ENCODE results near the gene SPRR2B.

Gene SPRR2B

DNA sequence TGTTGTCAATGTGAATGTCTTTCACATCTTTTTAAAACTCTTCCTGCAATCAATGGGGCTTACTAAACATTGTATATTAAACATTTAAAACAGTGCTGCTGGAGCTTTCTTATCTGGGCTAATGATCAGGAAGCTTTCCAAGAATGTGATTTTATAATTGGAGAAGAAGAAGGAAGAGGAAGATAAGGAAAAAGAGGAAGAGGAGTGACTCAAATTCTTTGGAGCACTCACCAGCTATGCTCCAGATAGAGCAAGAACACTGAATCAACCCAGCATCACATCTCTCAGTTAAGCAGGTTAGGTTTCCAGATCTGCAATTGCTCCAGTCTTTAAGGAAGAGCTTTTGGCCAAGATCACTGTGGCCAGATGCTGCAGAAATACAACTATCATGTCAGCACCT, 24.4 kb upstream of the SPRR2B start:
- DNase-seq (ENCODE audit: low read depth), result no peak

DNA sequence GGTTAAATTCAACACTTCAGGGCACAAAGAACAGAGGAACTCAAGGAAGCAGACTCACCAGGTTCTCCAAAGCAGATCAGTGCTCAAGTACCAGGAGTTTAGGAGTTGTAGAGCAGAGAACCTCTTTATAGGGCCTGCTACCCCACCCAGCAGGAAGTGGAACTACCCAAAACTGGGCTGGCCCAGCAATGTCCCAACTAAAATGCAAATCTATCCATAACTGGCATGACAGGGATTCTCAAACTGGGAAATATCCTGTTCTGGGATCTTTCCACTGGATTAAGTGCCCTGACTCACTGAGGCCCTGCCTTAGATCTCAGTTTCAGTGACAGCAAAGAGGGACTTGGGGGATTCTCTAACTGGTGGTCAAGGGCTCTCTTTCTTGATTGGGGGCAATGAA, 23.0 kb upstream of the SPRR2B start, which contains the start of gene SPRR2E:
Gene SPRR2E, minus strand, starts transcription at position 101 of the 400 bp plus-strand sequence. CDS start 775 bp downstream, outside the sequence.
- H3K4me3 ChIP-seq (ENCODE audit: low read depth, low read length), result no peak within 1 kb of the TSS

More for the DNA sequence above, 24.4 kb upstream of the SPRR2B start:
- no peak overlapping the region for H3K4me3 ChIP-seq (ENCODE audit: low read depth, low read length)
- TF ChIP-seq, protein P1, sequence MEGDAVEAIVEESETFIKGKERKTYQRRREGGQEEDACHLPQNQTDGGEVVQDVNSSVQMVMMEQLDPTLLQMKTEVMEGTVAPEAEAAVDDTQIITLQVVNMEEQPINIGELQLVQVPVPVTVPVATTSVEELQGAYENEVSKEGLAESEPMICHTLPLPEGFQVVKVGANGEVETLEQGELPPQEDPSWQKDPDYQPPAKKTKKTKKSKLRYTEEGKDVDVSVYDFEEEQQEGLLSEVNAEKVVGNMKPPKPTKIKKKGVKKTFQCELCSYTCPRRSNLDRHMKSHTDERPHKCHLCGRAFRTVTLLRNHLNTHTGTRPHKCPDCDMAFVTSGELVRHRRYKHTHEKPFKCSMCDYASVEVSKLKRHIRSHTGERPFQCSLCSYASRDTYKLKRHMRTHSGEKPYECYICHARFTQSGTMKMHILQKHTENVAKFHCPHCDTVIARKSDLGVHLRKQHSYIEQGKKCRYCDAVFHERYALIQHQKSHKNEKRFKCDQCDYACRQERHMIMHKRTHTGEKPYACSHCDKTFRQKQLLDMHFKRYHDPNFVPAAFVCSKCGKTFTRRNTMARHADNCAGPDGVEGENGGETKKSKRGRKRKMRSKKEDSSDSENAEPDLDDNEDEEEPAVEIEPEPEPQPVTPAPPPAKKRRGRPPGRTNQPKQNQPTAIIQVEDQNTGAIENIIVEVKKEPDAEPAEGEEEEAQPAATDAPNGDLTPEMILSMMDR (IDR thresholded peaks at IDR 0.05; ENCODE audit: insufficient read depth, low read depth, low read length, missing control alignments), result no peak

DNA sequence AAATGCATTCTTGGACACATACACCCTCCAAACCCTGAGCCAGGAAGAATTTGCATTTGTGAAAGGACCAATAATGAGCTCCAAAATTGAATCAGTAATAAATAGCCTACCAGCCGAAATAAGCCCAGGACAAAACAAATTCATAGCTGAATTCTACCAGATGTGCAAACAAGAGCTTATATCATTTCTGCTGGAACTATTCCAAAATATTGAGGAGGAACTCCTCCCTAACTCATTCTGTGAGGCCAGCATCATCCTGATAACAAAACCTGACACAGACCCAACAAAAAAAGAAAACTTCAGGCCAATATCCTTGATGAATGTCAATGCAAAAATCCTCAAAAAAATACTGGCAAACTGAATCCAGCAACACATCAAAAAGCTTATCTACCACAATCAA, 16.2 kb upstream of the SPRR2B start:
- no peak overlapping the region for H3K4me3 ChIP-seq (ENCODE audit: low read depth, low read length)
- TF ChIP-seq, protein P1 (IDR thresholded peaks at IDR 0.05; ENCODE audit: insufficient read depth, low read depth, low read length, missing control alignments), result no peak
- DNase-seq (ENCODE audit: low read depth), result no peak

More for the DNA sequence above, 23.0 kb upstream of the SPRR2B start, which contains the start of gene SPRR2E:
- no peak for DNase-seq (ENCODE audit: low read depth)
- TF ChIP-seq, protein P1 (IDR thresholded peaks at IDR 0.05; ENCODE audit: insufficient read depth, low read depth, low read length, missing control alignments), result no peak

DNA sequence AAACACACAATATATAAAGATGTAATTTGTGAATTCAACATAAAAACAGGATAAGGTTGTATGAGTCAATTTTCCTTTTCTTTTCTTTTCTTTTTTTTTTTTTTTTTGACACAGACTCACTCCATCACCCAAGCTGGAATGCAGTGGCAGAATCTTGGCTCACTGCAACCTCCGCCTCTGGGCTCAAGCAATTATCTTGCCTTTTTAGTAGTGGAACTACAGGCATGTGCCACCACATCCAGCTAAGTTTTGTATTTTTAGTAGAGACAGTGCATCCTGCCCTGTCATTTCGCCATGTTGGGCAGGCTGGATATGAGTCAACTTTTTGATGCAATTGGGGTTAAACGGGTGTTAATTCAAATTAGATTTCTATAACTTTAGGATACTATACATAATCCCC, 10.3 kb upstream of the SPRR2B start:
- H3K4me3 ChIP-seq (ENCODE audit: low read depth, low read length), result no peak overlapping the region
- TF ChIP-seq, protein P1 (IDR thresholded peaks at IDR 0.05; ENCODE audit: insufficient read depth, low read depth, low read length, missing control alignments), result no peak
- no peak for DNase-seq (ENCODE audit: low read depth)

DNA sequence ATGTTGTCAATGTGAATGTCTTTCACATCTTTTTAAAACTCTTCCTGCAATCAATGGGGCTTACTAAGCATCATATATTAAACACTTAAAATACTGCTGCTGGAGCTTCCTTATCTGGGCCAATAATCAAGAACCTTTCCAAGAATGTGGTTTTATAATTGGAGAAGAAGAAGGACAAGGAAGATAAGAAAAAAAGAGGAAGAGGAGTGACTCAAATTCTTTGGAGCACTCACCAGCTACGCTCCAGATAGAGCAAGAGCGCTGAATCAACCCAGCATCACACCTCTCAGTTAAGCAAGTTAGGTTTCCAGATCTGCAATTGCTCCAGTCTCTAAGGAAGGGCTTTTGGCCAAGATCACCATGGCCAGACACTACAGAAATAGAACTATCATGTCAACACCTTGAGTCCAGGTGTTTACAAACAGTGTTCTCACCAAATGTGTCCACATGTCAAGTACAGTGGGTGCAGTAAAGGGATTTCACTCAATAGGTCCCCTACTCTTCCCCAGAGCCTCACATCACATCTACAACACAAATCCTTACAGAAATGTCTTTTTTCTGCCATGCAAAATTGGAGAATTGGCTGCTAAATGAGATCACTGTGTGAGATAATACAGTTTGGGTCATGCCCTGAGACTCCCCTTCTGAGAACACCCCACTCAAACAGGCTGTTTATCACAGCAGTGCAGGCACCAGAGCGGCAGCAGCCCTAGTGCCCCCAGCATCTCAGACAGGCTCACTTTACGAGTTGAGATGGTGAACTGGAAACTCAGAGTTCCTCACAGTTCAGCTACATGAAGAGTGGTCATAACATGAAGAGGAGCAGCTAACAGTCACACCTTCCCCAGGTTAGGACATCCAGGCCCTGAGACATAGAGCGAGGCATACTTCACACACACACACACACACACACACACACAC, 1.7 kb upstream of the SPRR2B start:
- no peak for DNase-seq (ENCODE audit: low read depth)
- TF ChIP-seq, protein P1 (IDR thresholded peaks at IDR 0.05; ENCODE audit: insufficient read depth, low read depth, low read length, missing control alignments), result no peak
- no peak overlapping the region for H3K4me3 ChIP-seq (ENCODE audit: low read depth, low read length)

DNA sequence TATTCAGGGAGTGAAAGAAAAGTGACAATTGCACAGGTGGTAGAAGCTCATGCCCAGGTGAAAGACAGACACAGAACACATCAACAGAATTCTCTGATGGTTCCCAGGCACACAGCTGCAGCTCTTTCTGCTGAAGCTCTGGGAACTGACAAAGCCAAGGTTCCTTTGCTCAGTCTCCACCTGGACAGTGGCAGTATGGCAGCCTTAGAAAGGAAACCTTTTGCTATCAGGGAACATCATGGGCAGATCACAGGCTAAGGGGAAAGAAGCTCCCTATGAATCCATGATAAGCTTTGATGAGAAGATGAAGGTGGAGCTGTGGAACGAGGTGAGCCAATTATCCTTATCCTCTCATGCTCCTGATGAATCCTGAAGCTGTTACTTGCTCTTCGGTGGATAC, 1.2 kb downstream of the SPRR2B start:
- TF ChIP-seq, protein P1 (IDR thresholded peaks at IDR 0.05; ENCODE audit: insufficient read depth, low read depth, low read length, missing control alignments), result no peak
- H3K4me3 ChIP-seq (ENCODE audit: low read depth, low read length), result no peak overlapping the region
- no peak for DNase-seq (ENCODE audit: low read depth)

Data from GM12865 (cell line).